Measurements from ENCODE around the gene TTC38.
A peak's percentile ranks its signal among the peaks of the same experiment; 100 is the strongest.

TTC38 gene

DNA sequence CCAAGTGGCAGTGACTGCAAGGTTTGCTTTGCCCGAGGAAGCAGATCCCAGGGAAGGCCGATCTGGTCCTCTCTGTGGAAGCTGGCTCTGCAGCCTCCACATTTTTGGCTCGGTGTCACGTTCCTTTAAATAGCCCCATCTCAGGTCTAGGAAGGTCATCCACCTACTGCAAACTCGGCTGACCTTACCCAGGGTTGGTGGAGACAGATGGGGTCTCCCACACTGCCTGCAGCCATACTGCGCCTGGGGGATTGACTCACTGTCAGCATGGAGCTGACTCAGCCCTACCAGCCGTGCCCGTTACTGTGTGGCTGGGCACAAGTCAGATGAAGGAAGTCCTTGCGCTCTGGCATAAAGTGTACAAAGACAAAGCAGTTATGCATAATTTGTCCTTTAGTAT is 34.6 kb upstream of the TTC38 start:
- no peak for TF ChIP-seq CTCF (IDR thresholded peaks at IDR 0.05)
- H3K4me2 ChIP-seq (ENCODE audit: low read length) = peak overlapping the region; percentile 4
- H3K36me3 ChIP-seq (ENCODE audit: control insufficient read depth, insufficient read depth, low read length) = no peaks in the 10 kb centered on the region
- no peaks in the 10 kb centered on the region for H3K9me3 ChIP-seq (ENCODE audit: control insufficient read depth, low read length)
- H3K4me3 ChIP-seq (ENCODE audit: low read depth, low read length) = no peak overlapping the region
- no peak overlapping the region for H2AFZ ChIP-seq
- no peak overlapping the region for H3K9ac ChIP-seq
- no peak overlapping the region for H3K27ac ChIP-seq
- no peaks in the 10 kb centered on the region for H3K79me2 ChIP-seq
- no peaks in the 10 kb centered on the region for H3K4me1 ChIP-seq
- H3K27me3 ChIP-seq (ENCODE audit: control insufficient read depth, insufficient read depth, low read length) = no peaks in the 10 kb centered on the region

DNA sequence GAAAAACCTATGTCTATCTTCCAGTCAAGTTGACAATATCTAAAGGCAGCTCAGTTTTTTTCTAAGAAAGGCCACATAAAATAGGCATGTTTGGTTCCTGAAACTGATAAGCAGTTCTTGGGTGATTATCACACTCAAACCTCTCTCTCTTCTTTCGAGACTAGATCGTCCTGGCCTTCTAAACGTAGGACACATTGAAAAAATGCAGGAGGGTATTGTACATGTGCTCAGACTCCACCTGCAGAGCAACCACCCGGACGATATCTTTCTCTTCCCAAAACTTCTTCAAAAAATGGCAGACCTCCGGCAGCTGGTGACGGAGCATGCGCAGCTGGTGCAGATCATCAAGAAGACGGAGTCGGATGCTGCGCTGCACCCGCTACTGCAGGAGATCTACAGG is 32.8 kb upstream of the TTC38 start:
- H3K4me2 ChIP-seq (ENCODE audit: low read length) = no peak overlapping the region

DNA sequence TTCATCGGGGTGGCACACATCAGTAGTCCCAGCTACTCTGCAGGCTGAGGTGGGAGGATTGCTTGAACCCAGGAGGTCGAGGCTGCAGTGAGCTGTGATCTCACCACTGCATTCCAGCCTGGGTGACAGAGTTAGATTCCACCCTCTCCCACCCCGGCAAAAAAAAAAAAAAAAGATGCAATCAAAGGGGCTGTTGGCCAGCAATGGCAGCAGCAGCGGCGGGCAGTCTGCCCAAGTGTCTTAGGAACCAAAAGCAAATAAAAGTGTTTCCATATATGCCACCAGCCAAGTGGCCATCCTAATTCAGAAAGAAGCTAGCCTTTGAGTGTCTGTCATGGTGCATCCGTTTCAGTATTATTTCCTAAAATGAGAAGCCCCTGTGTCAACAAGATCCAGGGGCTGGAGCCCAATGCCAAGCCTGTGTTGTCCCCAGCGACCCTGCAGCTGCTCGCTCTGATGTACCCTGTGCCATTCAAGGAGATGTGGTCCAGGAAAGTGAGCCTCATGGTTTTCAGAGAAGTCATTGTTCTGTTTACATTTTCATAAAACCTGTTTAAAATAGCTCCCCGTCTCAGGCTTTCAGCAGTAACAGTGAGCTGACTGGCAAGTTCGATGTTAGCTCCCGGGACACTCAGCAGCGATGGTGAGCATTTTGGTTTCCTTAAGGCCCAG is 30.2 kb upstream of the TTC38 start:
- no peak for TF ChIP-seq CTCF (IDR thresholded peaks at IDR 0.05)
- Histone ChIP-seq H3K9me3 (ENCODE audit: control insufficient read depth, low read length) (no peaks in the 10 kb centered on the region), H3K27me3 (ENCODE audit: control insufficient read depth, insufficient read depth, low read length) (no peaks in the 10 kb centered on the region), H3K79me2 (no peaks in the 10 kb centered on the region), H3K4me3 (ENCODE audit: low read depth, low read length) (no peak overlapping the region), H3K36me3 (ENCODE audit: control insufficient read depth, insufficient read depth, low read length) (no peaks in the 10 kb centered on the region), H2AFZ (no peak overlapping the region), H3K9ac (no peak overlapping the region), H3K27ac (no peak overlapping the region), H3K4me1 (no peaks in the 10 kb centered on the region), H3K4me2 (ENCODE audit: low read length) (no peak overlapping the region)

More for the DNA sequence above, 32.8 kb upstream of the TTC38 start:
- Histone ChIP-seq H3K4me1 (no peaks in the 10 kb centered on the region), H3K27me3 (ENCODE audit: control insufficient read depth, insufficient read depth, low read length) (no peaks in the 10 kb centered on the region), H2AFZ (no peak overlapping the region), H3K27ac (no peak overlapping the region), H3K9ac (no peak overlapping the region), H3K4me3 (ENCODE audit: low read depth, low read length) (no peak overlapping the region), H3K9me3 (ENCODE audit: control insufficient read depth, low read length) (no peaks in the 10 kb centered on the region), H3K36me3 (ENCODE audit: control insufficient read depth, insufficient read depth, low read length) (no peaks in the 10 kb centered on the region), H3K79me2 (no peaks in the 10 kb centered on the region)
- no peak for TF ChIP-seq CTCF (IDR thresholded peaks at IDR 0.05)

DNA sequence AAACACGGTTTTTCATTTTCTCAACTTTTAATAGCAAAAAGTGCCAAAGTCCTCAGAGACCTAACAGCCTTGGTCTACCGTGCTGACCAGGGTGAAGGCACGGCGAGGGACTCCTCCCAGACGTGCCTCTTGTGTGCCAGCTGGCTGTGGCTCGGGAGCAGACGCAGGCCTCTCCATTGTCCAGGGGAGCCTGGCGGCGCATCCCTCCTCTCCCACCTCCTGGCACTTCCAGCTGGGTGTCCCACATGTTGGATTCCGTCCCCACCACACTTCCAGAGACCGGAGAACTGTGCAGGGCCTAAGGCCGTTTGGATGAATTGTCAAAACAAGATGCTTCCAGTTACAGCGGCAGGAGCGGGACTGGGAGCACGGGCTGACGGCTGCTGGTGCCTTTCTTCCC is 29.3 kb upstream of the TTC38 start:
- Histone ChIP-seq H3K9ac (no peak overlapping the region), H3K79me2 (no peaks in the 10 kb centered on the region), H3K4me3 (ENCODE audit: low read depth, low read length) (no peak overlapping the region), H3K27ac (no peak overlapping the region), H3K4me1 (no peaks in the 10 kb centered on the region), H3K27me3 (ENCODE audit: control insufficient read depth, insufficient read depth, low read length) (no peaks in the 10 kb centered on the region), H3K4me2 (ENCODE audit: low read length) (no peak overlapping the region), H2AFZ (no peak overlapping the region), H3K36me3 (ENCODE audit: control insufficient read depth, insufficient read depth, low read length) (no peaks in the 10 kb centered on the region), H3K9me3 (ENCODE audit: control insufficient read depth, low read length) (no peaks in the 10 kb centered on the region)
- TF ChIP-seq CTCF (IDR thresholded peaks at IDR 0.05) = no peak

All from parathyroid adenoma (tissue), 2 donors.